ENCODE results near the gene MCTP1.

MCTP1 gene

GRCh38 chr5:94778732-94779131 is 506.2 kb downstream of the MCTP1 start:
- Histone ChIP-seq H3K9me3 (ENCODE audit: control insufficient read depth, insufficient read depth, low read length) (no peaks in the 10 kb centered on the region), H3K27ac (ENCODE audit: low read depth, low read length) (no peak overlapping the region), H3K36me3 (ENCODE audit: control insufficient read depth, low read length) (no peaks in the 10 kb centered on the region), H4K20me1 (ENCODE audit: control insufficient read depth, insufficient read depth, low read depth, low read length) (no peaks in the 10 kb centered on the region), H3K4me2 (ENCODE audit: low read length) (no peak overlapping the region), H3K4me1 (ENCODE audit: control insufficient read depth, low read length) (no peaks in the 10 kb centered on the region), H3K9me2 (replicated peaks; ENCODE audit: control insufficient read depth, low read length) (no peaks in the 10 kb centered on the region), H3K4me3 (ENCODE audit: low read length) (no peak overlapping the region), H3F3A (ENCODE audit: control insufficient read depth, insufficient read depth) (no peaks in the 10 kb centered on the region), H3K79me2 (ENCODE audit: control insufficient read depth, low read length) (no peaks in the 10 kb centered on the region), H3K27me3 (ENCODE audit: control insufficient read depth, low read length) (peaks cover 18% of the 10 kb centered on the region; the same call in 1 of the 2 replicates)
- TF ChIP-seq EZH2phosphoT487 (IDR thresholded peaks at IDR 0.05; ENCODE audit: borderline replicate concordance, low read length), result no peak
- TF ChIP-seq CTCF (IDR thresholded peaks at IDR 0.05; ENCODE audit: low read depth, low read length, poor library complexity, severe bottlenecking), result no peak

- H3F3A ChIP-seq (ENCODE audit: control insufficient read depth, insufficient read depth), result no peaks in the 10 kb centered on the region
- H3K4me1 ChIP-seq (ENCODE audit: control insufficient read depth, low read length), result no peaks in the 10 kb centered on the region
- H3K79me2 ChIP-seq (ENCODE audit: control insufficient read depth, low read length), result no peaks in the 10 kb centered on the region
- no peaks in the 10 kb centered on the region for H3K9me3 ChIP-seq (ENCODE audit: control insufficient read depth, insufficient read depth, low read length)
- H3K9me2 ChIP-seq (replicated peaks; ENCODE audit: control insufficient read depth, low read length), result no peaks in the 10 kb centered on the region
- H3K4me2 ChIP-seq (ENCODE audit: low read length), result no peak overlapping the region
- no peak overlapping the region for H3K27ac ChIP-seq (ENCODE audit: low read depth, low read length)
- H3K27me3 ChIP-seq (ENCODE audit: control insufficient read depth, low read length), result peaks cover 18% of the 10 kb centered on the region; the same call in 1 of the 2 replicates
- TF ChIP-seq EZH2phosphoT487 (IDR thresholded peaks at IDR 0.05; ENCODE audit: borderline replicate concordance, low read length) (no peak), CTCF (IDR thresholded peaks at IDR 0.05; ENCODE audit: low read depth, low read length, poor library complexity, severe bottlenecking) (no peak)
- H4K20me1 ChIP-seq (ENCODE audit: control insufficient read depth, insufficient read depth, low read depth, low read length), result no peaks in the 10 kb centered on the region
- no peaks in the 10 kb centered on the region for H3K36me3 ChIP-seq (ENCODE audit: control insufficient read depth, low read length)
- no peak overlapping the region for H3K4me3 ChIP-seq (ENCODE audit: low read length)
Measured at GRCh38 chr5:94778299-94778698, 506.6 kb downstream of the MCTP1 start.

GRCh38 chr5:94777056-94777880 is 507.6 kb downstream of the MCTP1 start:
- no peak overlapping the region for H3K27ac ChIP-seq (ENCODE audit: low read depth, low read length)

More at GRCh38 chr5:94777056-94777880, 507.6 kb downstream of the MCTP1 start:
- no peak overlapping the region for H3K4me3 ChIP-seq (ENCODE audit: low read length)
- H4K20me1 ChIP-seq (ENCODE audit: control insufficient read depth, insufficient read depth, low read depth, low read length), result no peaks in the 10 kb centered on the region
- no peaks in the 10 kb centered on the region for H3K4me1 ChIP-seq (ENCODE audit: control insufficient read depth, low read length)
- peaks cover 14% of the 10 kb centered on the region; the same call in 1 of the 2 replicates for H3K27me3 ChIP-seq (ENCODE audit: control insufficient read depth, low read length)
- H3K36me3 ChIP-seq (ENCODE audit: control insufficient read depth, low read length), result no peaks in the 10 kb centered on the region
- no peaks in the 10 kb centered on the region for H3K9me2 ChIP-seq (replicated peaks; ENCODE audit: control insufficient read depth, low read length)
- TF ChIP-seq EZH2phosphoT487 (IDR thresholded peaks at IDR 0.05; ENCODE audit: borderline replicate concordance, low read length) (no peak), CTCF (IDR thresholded peaks at IDR 0.05; ENCODE audit: low read depth, low read length, poor library complexity, severe bottlenecking) (no peak)
- no peak overlapping the region for H3K4me2 ChIP-seq (ENCODE audit: low read length)
- H3F3A ChIP-seq (ENCODE audit: control insufficient read depth, insufficient read depth), result no peaks in the 10 kb centered on the region
- H3K79me2 ChIP-seq (ENCODE audit: control insufficient read depth, low read length), result no peaks in the 10 kb centered on the region
- no peaks in the 10 kb centered on the region for H3K9me3 ChIP-seq (ENCODE audit: control insufficient read depth, insufficient read depth, low read length)
